K562 (cell line): ENCODE data around the gene SLC30A1. TPM values are rescaled to one million over a fixed set of nuclear protein-coding genes. Genes with fewer than 3 reads are reported as not detected.
A peak's percentile ranks its signal among the peaks of the same experiment; 100 is the strongest.

Experiments
- AFF1 ChIP-seq, 2 experiments: fragments of 450-650 bp; IDR thresholded peaks; 2 replicates each; pipeline ENCODE4 v1.6.1; 2018; ENCODE audit warnings: mild to moderate bottlenecking in 2 of 2, low read depth in 1 of 2; ENCODE audit not compliant: partially characterized antibody in 2 of 2
- ARID4B ChIP-seq: sonication (generic); formaldehyde crosslinking; IDR thresholded peaks from 2 replicates; pipeline ENCODE4 v1.8.0; 2022; ENCODE audit warnings: mild to moderate bottlenecking, missing genetic modification reagents
- BRCA1 ChIP-seq, 2 experiments: fragments of 450-650 bp in 1 of 2; sonication (generic) in 1 of 2; formaldehyde crosslinking in 1 of 2; IDR thresholded peaks; 2 replicates each; pipeline versions ENCODE4 v1.5.0 to v1.6.1; 2017 to 2020; ENCODE audit warnings: mild to moderate bottlenecking in 1 of 2, missing genetic modification reagents in 1 of 2
- FIP1L1 ChIP-seq: fragments of 200-400 bp; formaldehyde crosslinking; IDR thresholded peaks from 2 replicates; pipeline ENCODE4 v1.6.1; 2018; ENCODE audit warnings: mild to moderate bottlenecking, low read depth, low read length; ENCODE audit not compliant: poor library complexity, severe bottlenecking
- NKRF ChIP-seq: fragments of 450-650 bp; IDR thresholded peaks from 2 replicates; pipeline ENCODE4 v1.6.1; 2016; ENCODE audit warnings: borderline replicate concordance
- PHF8 ChIP-seq: fragments of 200-600 bp; sonication (generic); IDR thresholded peaks from 2 replicates; pipeline ENCODE4 v1.6.1; 2012; ENCODE audit warnings: mixed run types, mild to moderate bottlenecking, inconsistent platforms, low read length, moderate library complexity, borderline replicate concordance
- ZBTB12 ChIP-seq: fragments of 250-450 bp; sonication (Bioruptor Pico); IDR thresholded peaks from 2 replicates; pipeline ENCODE4 v1.4.0; 2020
- ZFX ChIP-seq: sonication (generic); formaldehyde crosslinking; IDR thresholded peaks from 2 replicates; pipeline ENCODE4 v1.8.0; 2022; ENCODE audit warnings: mild to moderate bottlenecking, missing genetic modification reagents, moderate library complexity
- ZNF707 ChIP-seq: fragments of 250-450 bp; sonication (Bioruptor Pico); conservative IDR thresholded peaks from 2 replicates; pipeline ENCODE4 v1.8.0; 2022; ENCODE audit warnings: inconsistent platforms, mild to moderate bottlenecking, moderate library complexity
- polyA plus RNA-seq, 8 experiments: library from polyadenylated mRNA; depleted of rRNA in 4 of 8; stranded (reverse) in 5 of 8; unstranded in 3 of 8; fragments of >200 nt; fragmentation: Nextera tagmentation in 2 of 8; fragmentation: Illumina TruSeq in 1 of 8; extraction: Ambion mirVana in 2 of 8; extraction: Trizol in 1 of 8; gene quantifications; 2 replicates each; pipeline versions ENCODE4 v1.2.1 to v1.2.3, GENCODE V29; 2011 to 2014; ENCODE audit warnings: inconsistent platforms in 1 of 8, missing spikeins in 1 of 8
- total RNA-seq, 7 experiments: library from RNA; depleted of rRNA in 6 of 7; stranded (reverse); fragments of >200 nt in 6 of 7; fragmentation: Illumina TruSeq in 2 of 7; extraction: Trizol in 2 of 7; gene quantifications; 2 replicates each; pipeline versions ENCODE4 v1.2.1 to v1.2.3, GENCODE V29; 2011 to 2021; ENCODE audit warnings: low replicate concordance in 1 of 7

The SLC30A1 gene
- total and polyA plus RNA-seq, 9 of the 15 experiments (the other 6 are each of a cell fraction or from before 2014, with no cell fraction given), result 4.1 to 14.4 (median 6.6) TPM

GRCh38 chr1:211578640-211579439, at the start of gene SLC30A1 (continued):
- TF ChIP-seq ZBTB12 (CRISPR knock-in tag) (peak; percentile 74), AFF1 (IDR thresholded peaks at IDR 0.05; ENCODE audit: low read depth in 1 of 2, partially characterized antibody in 2 of 2) (no peak), NKRF (no peak), ZFX (no peak; the same call in 1 of the 2 replicates), PHF8 (peak; percentile 67; the same call in 1 of the 2 replicates), ZNF707 (CRISPR knock-in tag) (no peak), BRCA1 (IDR thresholded peaks at IDR 0.05) (no peak), BRCA1 (CRISPR knock-in tag; IDR thresholded peaks at IDR 0.05) (no peak), ARID4B (CRISPR knock-in tag) (peak; percentile 62; the same call in 1 of the 2 replicates), FIP1L1 (peak; percentile 44)
